Measurements from ENCODE around the gene MYH2.

Gene MYH2

GRCh38 chr17:10532026-10532425, 17.4 kb downstream of the MYH2 start:
- no peak overlapping the region for H3K4me2 ChIP-seq (ENCODE audit: low read length)
- H3K4me1 ChIP-seq, result no peaks in the 10 kb centered on the region
- H2AFZ ChIP-seq, result no peak overlapping the region
- no peak overlapping the region for H3K27ac ChIP-seq
- no peak for TF ChIP-seq CTCF (IDR thresholded peaks at IDR 0.05)
- no peak overlapping the region for H3K4me3 ChIP-seq (ENCODE audit: low read depth, low read length)
- no peak overlapping the region for H3K9ac ChIP-seq
- H3K36me3 ChIP-seq (ENCODE audit: control insufficient read depth, insufficient read depth, low read length), result no peaks in the 10 kb centered on the region
- H3K9me3 ChIP-seq (ENCODE audit: control insufficient read depth, low read length), result no peaks in the 10 kb centered on the region
- H3K27me3 ChIP-seq (ENCODE audit: control insufficient read depth, insufficient read depth, low read length), result no peaks in the 10 kb centered on the region
- H3K79me2 ChIP-seq, result no peaks in the 10 kb centered on the region

- H3K27me3 ChIP-seq (ENCODE audit: control insufficient read depth, insufficient read depth, low read length), result no peaks in the 10 kb centered on the region
- no peaks in the 10 kb centered on the region for H3K79me2 ChIP-seq
- no peak overlapping the region for H3K4me2 ChIP-seq (ENCODE audit: low read length)
- H3K4me1 ChIP-seq, result no peaks in the 10 kb centered on the region
- no peak overlapping the region for H3K4me3 ChIP-seq (ENCODE audit: low read depth, low read length)
- H3K27ac ChIP-seq, result no peak overlapping the region
- H3K9ac ChIP-seq, result no peak overlapping the region
- H3K36me3 ChIP-seq (ENCODE audit: control insufficient read depth, insufficient read depth, low read length), result no peaks in the 10 kb centered on the region
- TF ChIP-seq CTCF (IDR thresholded peaks at IDR 0.05), result no peak
- no peak overlapping the region for H2AFZ ChIP-seq
- no peaks in the 10 kb centered on the region for H3K9me3 ChIP-seq (ENCODE audit: control insufficient read depth, low read length)
Measured at GRCh38 chr17:10527419-10527818, 22.0 kb downstream of the MYH2 start.

- no peaks in the 10 kb centered on the region for H3K9me3 ChIP-seq (ENCODE audit: control insufficient read depth, low read length)
- no peak overlapping the region for H3K4me2 ChIP-seq (ENCODE audit: low read length)
- no peaks in the 10 kb centered on the region for H3K4me1 ChIP-seq
- H3K4me3 ChIP-seq (ENCODE audit: low read depth, low read length), result no peak overlapping the region
- H3K36me3 ChIP-seq (ENCODE audit: control insufficient read depth, insufficient read depth, low read length), result no peaks in the 10 kb centered on the region
- no peak overlapping the region for H3K27ac ChIP-seq
- H2AFZ ChIP-seq, result no peak overlapping the region
- H3K27me3 ChIP-seq (ENCODE audit: control insufficient read depth, insufficient read depth, low read length), result no peaks in the 10 kb centered on the region
- no peaks in the 10 kb centered on the region for H3K79me2 ChIP-seq
- H3K9ac ChIP-seq, result no peak overlapping the region
- no peak for TF ChIP-seq CTCF (IDR thresholded peaks at IDR 0.05)
Measured at GRCh38 chr17:10526517-10526916, 22.9 kb downstream of the MYH2 start.

GRCh38 chr17:10523064-10523463, 26.4 kb downstream of the MYH2 start:
- Histone ChIP-seq H3K4me3 (ENCODE audit: low read depth, low read length) (no peak overlapping the region), H3K9ac (no peak overlapping the region), H3K27me3 (ENCODE audit: control insufficient read depth, insufficient read depth, low read length) (no peaks in the 10 kb centered on the region), H3K9me3 (ENCODE audit: control insufficient read depth, low read length) (no peaks in the 10 kb centered on the region), H3K4me1 (no peaks in the 10 kb centered on the region), H3K4me2 (ENCODE audit: low read length) (no peak overlapping the region), H3K27ac (no peak overlapping the region), H3K79me2 (no peaks in the 10 kb centered on the region), H3K36me3 (ENCODE audit: control insufficient read depth, insufficient read depth, low read length) (no peaks in the 10 kb centered on the region), H2AFZ (no peak overlapping the region)
- TF ChIP-seq CTCF (IDR thresholded peaks at IDR 0.05), result no peak

GRCh38 chr17:10521949-10522348, 27.5 kb downstream of the MYH2 start:
- Histone ChIP-seq H3K36me3 (ENCODE audit: control insufficient read depth, insufficient read depth, low read length) (no peaks in the 10 kb centered on the region), H3K27ac (no peak overlapping the region), H3K4me2 (ENCODE audit: low read length) (no peak overlapping the region), H3K4me1 (no peaks in the 10 kb centered on the region), H2AFZ (no peak overlapping the region), H3K79me2 (no peaks in the 10 kb centered on the region), H3K9ac (no peak overlapping the region), H3K4me3 (ENCODE audit: low read depth, low read length) (no peak overlapping the region), H3K9me3 (ENCODE audit: control insufficient read depth, low read length) (no peaks in the 10 kb centered on the region), H3K27me3 (ENCODE audit: control insufficient read depth, insufficient read depth, low read length) (no peaks in the 10 kb centered on the region)
- TF ChIP-seq CTCF (IDR thresholded peaks at IDR 0.05), result no peak

Measured in parathyroid adenoma (tissue), 2 donors.